GM23338 (cell line): ENCODE measurements around the gene ALDH2. TPM values are rescaled to one million over a fixed set of nuclear protein-coding genes. Genes with fewer than 3 reads are reported as not detected.
"Not testable (repeated sequence)": the region's sequence is repeated elsewhere in the genome, so short reads cannot be mapped to it uniquely, and the experiment has no call there.

ENCODE experiments used
- ATAC-seq: fragments of 200-7000 bp; cut with Tn5 transposase; 3 replicates; pipeline ENCODE4 v1.9.1; 2020
- DNase-seq: peaks from one replicate; pipeline ENCODE4 v3.0.0-alpha.2; 2015; ENCODE audit warnings: low spot score
- H2AFZ ChIP-seq: fragments of 200-600 bp; sonication (generic); 2 replicates; pipeline ENCODE4 v1.8.0; 2016; ENCODE audit warnings: antibody characterized with exemption, mild to moderate bottlenecking, moderate library complexity
- H3F3A ChIP-seq: fragments of 200-600 bp; sonication (generic); replicated peaks from 2 replicates; pipeline ENCODE4 v1.8.0; 2017; ENCODE audit warnings: antibody characterized with exemption, mixed run types, low read depth
- H3K27ac ChIP-seq: fragments of 200-600 bp; sonication (generic); 2 replicates; pipeline ENCODE4 v1.6.1; 2016; ENCODE audit warnings: low read depth
- H3K27me3 ChIP-seq: fragments of 200-600 bp; sonication (generic); 2 replicates; pipeline ENCODE4 v1.8.0; 2016; ENCODE audit warnings: mild to moderate bottlenecking, mixed run types, moderate library complexity; ENCODE audit not compliant: insufficient read depth
- H3K36me3 ChIP-seq: fragments of 200-600 bp; sonication (generic); 2 replicates; pipeline ENCODE4 v1.8.0; 2016; ENCODE audit warnings: mild to moderate bottlenecking; ENCODE audit not compliant: insufficient read depth
- H3K4me1 ChIP-seq: fragments of 200-600 bp; sonication (generic); 2 replicates; pipeline ENCODE4 v1.8.0; 2016; ENCODE audit warnings: mild to moderate bottlenecking, moderate library complexity; ENCODE audit not compliant: insufficient read depth
- H3K4me2 ChIP-seq: fragments of 200-600 bp; sonication (generic); 2 replicates; pipeline ENCODE4 v1.7.1; 2017; ENCODE audit warnings: mixed run types
- H3K4me3 ChIP-seq: fragments of 200-600 bp; sonication (generic); 2 replicates; pipeline ENCODE4 v1.6.1; 2016; ENCODE audit warnings: mixed run types
- H3K79me2 ChIP-seq: fragments of 200-600 bp; sonication (generic); replicated peaks from 2 replicates; pipeline ENCODE4 v1.8.0; 2017; ENCODE audit warnings: mild to moderate bottlenecking; ENCODE audit not compliant: insufficient read depth
- H3K9me2 ChIP-seq: fragments of 200-600 bp; sonication (generic); 2 replicates; pipeline ENCODE4 v1.8.0; 2017; ENCODE audit not compliant: insufficient read depth
- H4K20me1 ChIP-seq: fragments of 200-600 bp; sonication (generic); replicated peaks from 2 replicates; pipeline ENCODE4 v1.8.0; 2017; ENCODE audit warnings: mild to moderate bottlenecking; ENCODE audit not compliant: insufficient read depth
- H3K27ac Mint-ChIP-seq: 2 replicates; pipeline ENCODE4 v1.8.0; 2020; ENCODE audit warnings: inconsistent platforms, mild to moderate bottlenecking, moderate library complexity, mixed read lengths
- H3K27me3 Mint-ChIP-seq: 3 replicates; pipeline ENCODE4 v1.8.0; 2022; ENCODE audit warnings: low read depth, mild to moderate bottlenecking, moderate library complexity, mixed read lengths, inconsistent platforms; ENCODE audit not compliant: insufficient read depth, poor library complexity
- H3K36me3 Mint-ChIP-seq: 3 replicates; pipeline ENCODE4 v1.8.0; 2021; ENCODE audit warnings: low read depth, mild to moderate bottlenecking, inconsistent platforms, moderate library complexity, mixed read lengths
- H3K4me1 Mint-ChIP-seq: 3 replicates; pipeline ENCODE4 v1.8.0; 2020; ENCODE audit warnings: mild to moderate bottlenecking, inconsistent platforms, mixed read lengths
- H3K4me3 Mint-ChIP-seq: 3 replicates; pipeline ENCODE4 v1.8.0; 2021; ENCODE audit warnings: moderate library complexity, mild to moderate bottlenecking, inconsistent platforms, mixed read lengths
- H3K9me3 Mint-ChIP-seq: 3 replicates; pipeline ENCODE4 v1.8.0; 2020; ENCODE audit warnings: moderate library complexity, mild to moderate bottlenecking, inconsistent platforms, mixed read lengths
- CTCF ChIP-seq, 2 experiments: fragments of 200-600 bp in 1 of 2; sonication (generic) in 1 of 2; conservative IDR thresholded peaks; 2 replicates each; pipeline versions ENCODE4 v1.5.1 to v1.6.1; 2016 to 2017; ENCODE audit warnings: antibody characterized with exemption in 2 of 2, low read depth in 2 of 2, mild to moderate bottlenecking in 2 of 2, moderate library complexity in 1 of 2
- EZH2 ChIP-seq: fragments of 200-600 bp; sonication (generic); IDR thresholded peaks from one replicate; pipeline ENCODE4 v1.8.0; 2017; ENCODE audit warnings: antibody characterized with exemption, mild to moderate bottlenecking, low read depth; ENCODE audit not compliant: unreplicated experiment
- EZH2phosphoT487 ChIP-seq: fragments of 200-600 bp; sonication (generic); IDR thresholded peaks from one replicate; pipeline ENCODE4 v1.8.1; 2018; ENCODE audit warnings: antibody characterized with exemption; ENCODE audit not compliant: unreplicated experiment
- NANOG ChIP-seq: IDR thresholded peaks from 2 replicates; pipeline ENCODE4 v1.6.1; 2016; ENCODE audit warnings: antibody characterized with exemption, borderline replicate concordance
- STAT1 ChIP-seq: IDR thresholded peaks from one replicate; pipeline ENCODE4 v1.6.1; 2016; ENCODE audit warnings: antibody characterized with exemption; ENCODE audit not compliant: unreplicated experiment
- polyA plus RNA-seq: library from polyadenylated mRNA; unstranded; fragments of >200 nt; fragmentation: Nextera tagmentation; extraction: Ambion mirVana; gene quantifications from 2 replicates; pipeline ENCODE4 v1.2.1, GENCODE V29; 2016
- total RNA-seq: library from RNA; depleted of rRNA; stranded (reverse); fragments of >200 nt; shearing (Covaris generic); gene quantifications from 2 replicates; pipeline ENCODE4 v1.2.3, GENCODE V29; 2014
- TF ChIP-seq, protein P1 (sequence below): fragments of 250-450 bp; sonication (Bioruptor Pico); IDR thresholded peaks from 2 replicates; pipeline ENCODE4 v1.5.0; 2020; ENCODE audit warnings: mild to moderate bottlenecking, moderate library complexity

The ALDH2 gene
- total and polyA plus RNA-seq, 2 experiments from 2014 or later = 14.9 to 50.5 TPM

GRCh38 chr12:111720457-111720856 is 46.3 kb upstream of the ALDH2 start (continued):
- TF ChIP-seq, protein P1, sequence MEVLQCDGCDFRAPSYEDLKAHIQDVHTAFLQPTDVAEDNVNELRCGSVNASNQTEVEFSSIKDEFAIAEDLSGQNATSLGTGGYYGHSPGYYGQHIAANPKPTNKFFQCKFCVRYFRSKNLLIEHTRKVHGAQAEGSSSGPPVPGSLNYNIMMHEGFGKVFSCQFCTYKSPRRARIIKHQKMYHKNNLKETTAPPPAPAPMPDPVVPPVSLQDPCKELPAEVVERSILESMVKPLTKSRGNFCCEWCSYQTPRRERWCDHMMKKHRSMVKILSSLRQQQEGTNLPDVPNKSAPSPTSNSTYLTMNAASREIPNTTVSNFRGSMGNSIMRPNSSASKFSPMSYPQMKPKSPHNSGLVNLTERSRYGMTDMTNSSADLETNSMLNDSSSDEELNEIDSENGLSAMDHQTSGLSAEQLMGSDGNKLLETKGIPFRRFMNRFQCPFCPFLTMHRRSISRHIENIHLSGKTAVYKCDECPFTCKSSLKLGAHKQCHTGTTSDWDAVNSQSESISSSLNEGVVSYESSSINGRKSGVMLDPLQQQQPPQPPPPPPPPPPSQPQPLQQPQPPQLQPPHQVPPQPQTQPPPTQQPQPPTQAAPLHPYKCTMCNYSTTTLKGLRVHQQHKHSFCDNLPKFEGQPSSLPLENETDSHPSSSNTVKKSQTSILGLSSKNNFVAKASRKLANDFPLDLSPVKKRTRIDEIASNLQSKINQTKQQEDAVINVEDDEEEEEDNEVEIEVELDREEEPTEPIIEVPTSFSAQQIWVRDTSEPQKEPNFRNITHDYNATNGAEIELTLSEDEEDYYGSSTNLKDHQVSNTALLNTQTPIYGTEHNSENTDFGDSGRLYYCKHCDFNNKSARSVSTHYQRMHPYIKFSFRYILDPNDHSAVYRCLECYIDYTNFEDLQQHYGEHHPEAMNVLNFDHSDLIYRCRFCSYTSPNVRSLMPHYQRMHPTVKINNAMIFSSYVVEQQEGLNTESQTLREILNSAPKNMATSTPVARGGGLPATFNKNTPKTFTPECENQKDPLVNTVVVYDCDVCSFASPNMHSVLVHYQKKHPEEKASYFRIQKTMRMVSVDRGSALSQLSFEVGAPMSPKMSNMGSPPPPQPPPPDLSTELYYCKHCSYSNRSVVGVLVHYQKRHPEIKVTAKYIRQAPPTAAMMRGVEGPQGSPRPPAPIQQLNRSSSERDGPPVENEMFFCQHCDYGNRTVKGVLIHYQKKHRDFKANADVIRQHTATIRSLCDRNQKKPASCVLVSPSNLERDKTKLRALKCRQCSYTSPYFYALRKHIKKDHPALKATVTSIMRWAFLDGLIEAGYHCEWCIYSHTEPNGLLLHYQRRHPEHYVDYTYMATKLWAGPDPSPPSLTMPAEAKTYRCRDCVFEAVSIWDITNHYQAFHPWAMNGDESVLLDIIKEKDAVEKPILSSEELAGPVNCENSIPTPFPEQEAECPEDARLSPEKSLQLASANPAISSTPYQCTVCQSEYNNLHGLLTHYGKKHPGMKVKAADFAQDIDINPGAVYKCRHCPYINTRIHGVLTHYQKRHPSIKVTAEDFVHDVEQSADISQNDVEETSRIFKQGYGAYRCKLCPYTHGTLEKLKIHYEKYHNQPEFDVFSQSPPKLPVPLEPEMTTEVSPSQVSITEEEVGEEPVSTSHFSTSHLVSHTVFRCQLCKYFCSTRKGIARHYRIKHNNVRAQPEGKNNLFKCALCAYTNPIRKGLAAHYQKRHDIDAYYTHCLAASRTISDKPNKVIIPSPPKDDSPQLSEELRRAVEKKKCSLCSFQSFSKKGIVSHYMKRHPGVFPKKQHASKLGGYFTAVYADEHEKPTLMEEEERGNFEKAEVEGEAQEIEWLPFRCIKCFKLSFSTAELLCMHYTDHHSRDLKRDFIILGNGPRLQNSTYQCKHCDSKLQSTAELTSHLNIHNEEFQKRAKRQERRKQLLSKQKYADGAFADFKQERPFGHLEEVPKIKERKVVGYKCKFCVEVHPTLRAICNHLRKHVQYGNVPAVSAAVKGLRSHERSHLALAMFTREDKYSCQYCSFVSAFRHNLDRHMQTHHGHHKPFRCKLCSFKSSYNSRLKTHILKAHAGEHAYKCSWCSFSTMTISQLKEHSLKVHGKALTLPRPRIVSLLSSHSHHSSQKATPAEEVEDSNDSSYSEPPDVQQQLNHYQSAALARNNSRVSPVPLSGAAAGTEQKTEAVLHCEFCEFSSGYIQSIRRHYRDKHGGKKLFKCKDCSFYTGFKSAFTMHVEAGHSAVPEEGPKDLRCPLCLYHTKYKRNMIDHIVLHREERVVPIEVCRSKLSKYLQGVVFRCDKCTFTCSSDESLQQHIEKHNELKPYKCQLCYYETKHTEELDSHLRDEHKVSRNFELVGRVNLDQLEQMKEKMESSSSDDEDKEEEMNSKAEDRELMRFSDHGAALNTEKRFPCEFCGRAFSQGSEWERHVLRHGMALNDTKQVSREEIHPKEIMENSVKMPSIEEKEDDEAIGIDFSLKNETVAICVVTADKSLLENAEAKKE (CRISPR knock-in tag) = no peak
- TF ChIP-seq EZH2phosphoT487 (no peak), STAT1 (no peak), EZH2 (no peak), NANOG (no peak), CTCF (conservative IDR thresholded peaks at IDR 0.05; ENCODE audit: low read depth in 2 of 2) (no peak)

GRCh38 chr12:111723646-111724360 is 42.9 kb upstream of the ALDH2 start:
- H3F3A ChIP-seq, DNase-seq, H3K4me3 ChIP-seq, H3K27me3 ChIP-seq, H3K9me2 ChIP-seq, ATAC-seq, H3K27ac ChIP-seq, H3K27me3 Mint-ChIP-seq, H3K27ac Mint-ChIP-seq, H3K4me2 ChIP-seq, H2AFZ ChIP-seq, H3K4me1 ChIP-seq, H3K36me3 ChIP-seq, H3K4me1 Mint-ChIP-seq, H3K79me2 ChIP-seq, H3K4me3 Mint-ChIP-seq, H4K20me1 ChIP-seq: not testable (repeated sequence)
- peaks cover 42% of the 10 kb centered on the region for H3K36me3 Mint-ChIP-seq
- peaks cover 20% of the 10 kb centered on the region for H3K9me3 Mint-ChIP-seq
